ENCODE results near the gene ILF2.

ILF2 gene

GRCh38 chr1:153687346-153688125, 16.7 kb upstream of the ILF2 start:
- TF ChIP-seq CTCF (IDR thresholded peaks at IDR 0.05; ENCODE audit: low read depth, low read length) = no peak
- H3K4me3 ChIP-seq (ENCODE audit: low read depth, low read length) = no peak overlapping the region
- no peak for DNase-seq (ENCODE audit: low read depth, low spot score)
- in situ Hi-C loops (cut with HindIII; ENCODE audit: low sequenced_read_pairs) = no loop called here

- no peak for TF ChIP-seq CTCF (IDR thresholded peaks at IDR 0.05; ENCODE audit: low read depth, low read length)
- H3K4me3 ChIP-seq (ENCODE audit: low read depth, low read length) = no peak overlapping the region
- in situ Hi-C loops (cut with HindIII; ENCODE audit: low sequenced_read_pairs) = no loop called here
- DNase-seq (ENCODE audit: low read depth, low spot score) = no peak
Observed at GRCh38 chr1:153685544-153686340, 14.9 kb upstream of the ILF2 start.

- no peak for DNase-seq (ENCODE audit: low read depth, low spot score)
- H3K4me3 ChIP-seq (ENCODE audit: low read depth, low read length) = no peak overlapping the region
- TF ChIP-seq CTCF (IDR thresholded peaks at IDR 0.05; ENCODE audit: low read depth, low read length) = no peak
- in situ Hi-C loops (cut with HindIII; ENCODE audit: low sequenced_read_pairs) = no loop called here
Observed at GRCh38 chr1:153684892-153685291, 14.1 kb upstream of the ILF2 start.

- TF ChIP-seq CTCF (IDR thresholded peaks at IDR 0.05; ENCODE audit: low read depth, low read length) = no peak
- in situ Hi-C loops (cut with HindIII; ENCODE audit: low sequenced_read_pairs) = no loop called here
- DNase-seq (ENCODE audit: low read depth, low spot score) = no peak
Observed at GRCh38 chr1:153683854-153684253, 13.1 kb upstream of the ILF2 start.

GRCh38 chr1:153682730-153683129, 11.9 kb upstream of the ILF2 start:
- H3K4me3 ChIP-seq (ENCODE audit: low read depth, low read length) = no peak overlapping the region
- TF ChIP-seq CTCF (IDR thresholded peaks at IDR 0.05; ENCODE audit: low read depth, low read length) = no peak
- in situ Hi-C loops (cut with HindIII; ENCODE audit: low sequenced_read_pairs) = no loop called here
- no peak for DNase-seq (ENCODE audit: low read depth, low spot score)

More at GRCh38 chr1:153683854-153684253, 13.1 kb upstream of the ILF2 start:
- no peak overlapping the region for H3K4me3 ChIP-seq (ENCODE audit: low read depth, low read length)

- in situ Hi-C loops (cut with HindIII; ENCODE audit: low sequenced_read_pairs) = no loop called here
- no peak for TF ChIP-seq CTCF (IDR thresholded peaks at IDR 0.05; ENCODE audit: low read depth, low read length)
- no peak overlapping the region for H3K4me3 ChIP-seq (ENCODE audit: low read depth, low read length)
- DNase-seq (ENCODE audit: low read depth, low spot score) = no peak
Observed at GRCh38 chr1:153680120-153680403, 9.3 kb upstream of the ILF2 start.

Measured in astrocyte of the spinal cord (primary cell).